ENCODE measurements around the gene HECTD2. TPM values are rescaled to one million over a fixed set of nuclear protein-coding genes. Genes with fewer than 3 reads are reported as not detected.
A peak's percentile ranks its signal among the peaks of the same experiment; 100 is the strongest.

HECTD2 gene
- total RNA-seq, 6 donors from 2014 or later = 5.0 to 14.5 (median 9.2) TPM

DNA sequence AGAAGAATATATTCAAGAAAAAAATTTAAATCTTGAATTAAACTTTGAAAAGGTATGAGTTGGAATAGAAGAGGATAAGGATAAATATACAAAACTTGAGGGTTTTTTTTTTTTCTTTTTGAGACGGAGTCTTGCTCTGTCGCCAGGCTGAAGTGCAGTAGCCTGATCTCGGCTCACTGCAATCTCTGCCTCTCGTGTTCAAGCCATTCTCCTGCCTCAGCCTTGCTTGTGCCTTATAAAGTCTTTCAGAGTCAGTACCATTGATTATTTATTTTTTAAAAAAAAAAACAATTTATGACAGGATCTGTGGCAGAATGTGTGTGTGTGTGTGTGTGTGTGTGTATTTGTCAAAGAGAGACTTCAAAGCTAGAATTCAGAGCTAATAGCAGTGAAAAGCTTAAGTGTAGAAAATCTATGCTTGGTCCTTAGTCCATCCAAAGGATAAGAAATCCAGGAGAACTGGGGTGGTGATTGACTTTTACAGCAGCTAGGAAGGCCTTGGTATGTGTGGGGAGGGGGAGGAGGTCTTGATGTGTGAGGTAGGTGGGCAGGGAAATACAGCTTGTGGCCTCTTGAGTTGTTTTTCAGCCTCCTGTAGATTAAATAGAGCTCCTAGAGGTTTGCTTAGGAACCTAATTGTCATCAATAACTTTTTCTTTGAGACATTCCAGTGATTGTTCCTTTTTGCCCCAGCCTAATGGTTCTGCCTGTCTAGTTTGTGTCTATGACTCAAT is 2.4 kb downstream of the HECTD2 start:
- no peak overlapping the region for H3K27ac ChIP-seq
- no peaks in the 10 kb centered on the region for H3K36me3 ChIP-seq
- 72 to 77% methylated on average over 4 of the region's 4 CpGs for WGBS, 2 donors
- TF ChIP-seq CTCF (IDR thresholded peaks at IDR 0.05) (no peak), POLR2AphosphoS5 (IDR thresholded peaks at IDR 0.05) (no peak), EP300 (IDR thresholded peaks at IDR 0.05) (no peak), POLR2A (IDR thresholded peaks at IDR 0.05) (no peak)
- no peaks in the 10 kb centered on the region for H3K9me3 ChIP-seq
- no peaks in the 10 kb centered on the region for H3K27me3 ChIP-seq
- DNase-seq = no peak
- peaks cover 13 to 35% (median 18%) of the 10 kb centered on the region in 4 donors for H3K4me1 ChIP-seq
- no peak for ATAC-seq (ENCODE audit: low FRiP score in 2 of 2)
- H3K4me3 ChIP-seq = no peak overlapping the region

GRCh38 chr10:91415816-91416215 is 5.7 kb downstream of the HECTD2 start:
- Histone ChIP-seq H3K9me3 (no peaks in the 10 kb centered on the region), H3K27me3 (no peaks in the 10 kb centered on the region), H3K4me3 (no peak overlapping the region), H3K4me1 (peaks cover 9 to 25% (median 16%) of the 10 kb centered on the region in 4 donors), H3K27ac (no peak overlapping the region), H3K36me3 (no peaks in the 10 kb centered on the region)
- TF ChIP-seq EP300 (IDR thresholded peaks at IDR 0.05) = no peak
- TF ChIP-seq POLR2A (IDR thresholded peaks at IDR 0.05) = no peak
- no peak for TF ChIP-seq CTCF (IDR thresholded peaks at IDR 0.05)
- TF ChIP-seq POLR2AphosphoS5 (IDR thresholded peaks at IDR 0.05) = no peak
- DNase-seq (no peak), ATAC-seq (ENCODE audit: low FRiP score in 2 of 2) (no peak)
- 60 to 65% methylated on average over 3 of the region's 3 CpGs for WGBS, 2 donors

GRCh38 chr10:91416339-91416855 is 6.3 kb downstream of the HECTD2 start:
- H3K4me1 ChIP-seq = peaks cover 5 to 20% (median 11%) of the 10 kb centered on the region in 4 donors
- no peaks in the 10 kb centered on the region for H3K9me3 ChIP-seq
- DNase-seq (no peak), ATAC-seq (ENCODE audit: low FRiP score in 2 of 2) (no peak)
- 68 to 77% methylated on average over 3 of the region's 3 CpGs for WGBS, 2 donors
- no peak for TF ChIP-seq POLR2AphosphoS5 (IDR thresholded peaks at IDR 0.05)
- TF ChIP-seq CTCF (IDR thresholded peaks at IDR 0.05) = no peak
- TF ChIP-seq EP300 (IDR thresholded peaks at IDR 0.05) = no peak
- no peak for TF ChIP-seq POLR2A (IDR thresholded peaks at IDR 0.05)
- no peaks in the 10 kb centered on the region for H3K27me3 ChIP-seq
- no peaks in the 10 kb centered on the region for H3K36me3 ChIP-seq
- H3K27ac ChIP-seq = no peak overlapping the region
- no peak overlapping the region for H3K4me3 ChIP-seq

GRCh38 chr10:91418416-91418815 is 8.3 kb downstream of the HECTD2 start:
- H3K4me3 ChIP-seq = no peak overlapping the region
- ATAC-seq (ENCODE audit: low FRiP score in 2 of 2) (peak in 1 of 2 donors; percentile 32), DNase-seq (no peak)
- H3K9me3 ChIP-seq = no peaks in the 10 kb centered on the region
- H3K36me3 ChIP-seq = no peaks in the 10 kb centered on the region
- H3K27ac ChIP-seq = no peak overlapping the region
- peaks cover 0 to 9% (median 7%) of the 10 kb centered on the region in 4 donors for H3K4me1 ChIP-seq
- TF ChIP-seq POLR2AphosphoS5 (IDR thresholded peaks at IDR 0.05) = no peak
- TF ChIP-seq CTCF (IDR thresholded peaks at IDR 0.05) = no peak
- TF ChIP-seq EP300 (IDR thresholded peaks at IDR 0.05) = no peak
- TF ChIP-seq POLR2A (IDR thresholded peaks at IDR 0.05) = no peak
- 83 to 85% methylated on average over 2 of the region's 2 CpGs for WGBS, 2 donors
- H3K27me3 ChIP-seq = no peaks in the 10 kb centered on the region
